SH-SY5Y (cell line): Measurements from ENCODE around the gene TEX38.

Experiments used
- GATA2 ChIP-seq: IDR thresholded peaks from 2 replicates; pipeline ENCODE4 v1.6.1; 2011; ENCODE audit warnings: mild to moderate bottlenecking, low read depth, low read length
- GATA3 ChIP-seq: IDR thresholded peaks from 2 replicates; pipeline ENCODE4 v1.6.1; 2011; ENCODE audit warnings: low read depth, mild to moderate bottlenecking, low read length, moderate library complexity

DNA sequence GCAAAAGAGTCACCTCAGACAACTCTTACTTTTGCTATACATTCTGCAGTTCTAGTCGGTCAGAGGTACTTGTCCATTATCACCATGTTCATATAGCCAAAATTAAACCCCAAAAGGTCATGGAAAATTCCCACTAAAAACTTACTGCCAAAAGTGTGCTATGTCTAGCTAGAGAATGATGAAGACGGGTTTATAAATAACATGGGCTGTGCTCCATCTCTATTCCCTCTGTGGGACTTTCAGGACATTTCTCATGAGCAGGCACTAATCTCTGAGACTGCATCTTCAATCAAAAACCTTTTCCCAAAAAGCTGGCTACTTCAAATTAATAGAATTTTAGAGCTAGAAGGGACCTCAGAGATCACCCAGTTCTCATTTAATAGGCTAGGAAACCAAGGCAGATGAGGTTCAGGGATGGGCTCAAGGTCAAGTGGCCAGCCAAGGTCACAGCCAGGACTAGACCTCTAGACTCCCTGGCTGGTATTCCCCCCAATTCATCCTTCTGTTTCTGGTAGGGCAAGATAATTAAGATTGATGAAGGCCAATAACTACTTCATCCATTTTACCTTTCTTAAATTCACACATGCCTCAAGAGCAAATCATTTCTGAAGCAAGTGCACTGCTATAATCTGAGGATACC lies 34.1 kb upstream of the TEX38 start:
- TF ChIP-seq GATA3 (no peak), GATA2 (no peak)
